ENCODE data around the gene GPHN. TPM values are rescaled to one million over a fixed set of nuclear protein-coding genes. Genes with fewer than 3 reads are reported as not detected.

GPHN gene
- polyA plus RNA-seq (2012; ENCODE audit: insufficient read length, low read depth) = 1.3 TPM

DNA sequence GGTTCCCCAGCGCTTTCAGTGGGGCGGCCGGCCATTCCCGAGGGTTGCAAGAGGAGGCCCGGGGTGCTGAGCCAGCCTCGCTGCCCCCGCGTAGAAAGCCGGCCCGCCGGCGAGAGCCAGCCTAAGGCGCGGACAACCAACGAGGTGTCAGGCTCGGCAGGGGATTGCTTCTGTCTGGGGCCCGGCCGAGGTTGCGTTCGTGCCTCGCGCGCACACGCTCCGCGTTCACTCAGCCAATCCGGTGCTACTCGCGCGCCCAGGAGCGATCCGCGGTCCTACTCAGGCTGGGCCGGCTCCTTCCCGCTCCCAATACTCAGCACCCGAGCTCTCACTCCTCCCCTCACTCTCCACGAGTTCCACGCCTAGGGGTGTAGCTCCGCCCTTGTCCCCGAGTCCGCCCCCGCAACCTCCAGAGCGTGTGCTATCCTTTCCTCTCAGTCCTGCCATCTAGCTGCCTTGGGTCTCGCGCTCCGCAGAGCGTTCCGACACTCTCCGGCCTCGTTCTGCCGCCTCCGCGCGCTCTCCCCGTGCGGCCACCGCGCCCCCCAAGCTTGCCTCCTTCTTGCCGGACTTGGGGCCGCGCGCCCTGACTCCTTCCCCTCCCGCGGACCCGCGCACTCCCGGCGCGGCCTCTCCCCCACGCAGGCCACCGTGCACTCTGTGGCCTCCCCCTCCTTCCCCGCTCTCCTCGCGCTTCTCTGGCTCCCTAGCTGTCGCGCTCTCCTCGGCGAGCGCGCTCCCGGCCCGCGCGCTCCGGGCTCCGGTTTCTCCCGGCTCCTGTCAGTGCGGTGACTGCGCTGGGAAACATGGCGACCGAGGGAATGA lies at the start of gene GPHN:
Gene GPHN, plus strand, starts transcription at position 426 of the 825 bp plus-strand sequence.
- TF ChIP-seq SIN3A (IDR thresholded peaks at IDR 0.05; ENCODE audit: borderline replicate concordance, insufficient read depth, low read length) (no peak), FOXP2 (optimal IDR thresholded peaks at IDR 0.05; ENCODE audit: borderline replicate concordance, extremely low read depth, extremely low read length, insufficient read depth) (peak; percentile 60), TAF1 (IDR thresholded peaks at IDR 0.05; ENCODE audit: borderline replicate concordance, insufficient read depth, low read length) (peak; percentile 23; the same call in 1 of the 2 replicates), POLR2AphosphoS5 (IDR thresholded peaks at IDR 0.05; ENCODE audit: low read depth, low read length) (peak; percentile 63)
- TF ChIP-seq, protein P1, sequence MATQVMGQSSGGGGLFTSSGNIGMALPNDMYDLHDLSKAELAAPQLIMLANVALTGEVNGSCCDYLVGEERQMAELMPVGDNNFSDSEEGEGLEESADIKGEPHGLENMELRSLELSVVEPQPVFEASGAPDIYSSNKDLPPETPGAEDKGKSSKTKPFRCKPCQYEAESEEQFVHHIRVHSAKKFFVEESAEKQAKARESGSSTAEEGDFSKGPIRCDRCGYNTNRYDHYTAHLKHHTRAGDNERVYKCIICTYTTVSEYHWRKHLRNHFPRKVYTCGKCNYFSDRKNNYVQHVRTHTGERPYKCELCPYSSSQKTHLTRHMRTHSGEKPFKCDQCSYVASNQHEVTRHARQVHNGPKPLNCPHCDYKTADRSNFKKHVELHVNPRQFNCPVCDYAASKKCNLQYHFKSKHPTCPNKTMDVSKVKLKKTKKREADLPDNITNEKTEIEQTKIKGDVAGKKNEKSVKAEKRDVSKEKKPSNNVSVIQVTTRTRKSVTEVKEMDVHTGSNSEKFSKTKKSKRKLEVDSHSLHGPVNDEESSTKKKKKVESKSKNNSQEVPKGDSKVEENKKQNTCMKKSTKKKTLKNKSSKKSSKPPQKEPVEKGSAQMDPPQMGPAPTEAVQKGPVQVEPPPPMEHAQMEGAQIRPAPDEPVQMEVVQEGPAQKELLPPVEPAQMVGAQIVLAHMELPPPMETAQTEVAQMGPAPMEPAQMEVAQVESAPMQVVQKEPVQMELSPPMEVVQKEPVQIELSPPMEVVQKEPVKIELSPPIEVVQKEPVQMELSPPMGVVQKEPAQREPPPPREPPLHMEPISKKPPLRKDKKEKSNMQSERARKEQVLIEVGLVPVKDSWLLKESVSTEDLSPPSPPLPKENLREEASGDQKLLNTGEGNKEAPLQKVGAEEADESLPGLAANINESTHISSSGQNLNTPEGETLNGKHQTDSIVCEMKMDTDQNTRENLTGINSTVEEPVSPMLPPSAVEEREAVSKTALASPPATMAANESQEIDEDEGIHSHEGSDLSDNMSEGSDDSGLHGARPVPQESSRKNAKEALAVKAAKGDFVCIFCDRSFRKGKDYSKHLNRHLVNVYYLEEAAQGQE (IDR thresholded peaks at IDR 0.05; ENCODE audit: insufficient read depth in 1 of 2, low read depth in 2 of 2, low read length in 2 of 2) = no peak

DNA sequence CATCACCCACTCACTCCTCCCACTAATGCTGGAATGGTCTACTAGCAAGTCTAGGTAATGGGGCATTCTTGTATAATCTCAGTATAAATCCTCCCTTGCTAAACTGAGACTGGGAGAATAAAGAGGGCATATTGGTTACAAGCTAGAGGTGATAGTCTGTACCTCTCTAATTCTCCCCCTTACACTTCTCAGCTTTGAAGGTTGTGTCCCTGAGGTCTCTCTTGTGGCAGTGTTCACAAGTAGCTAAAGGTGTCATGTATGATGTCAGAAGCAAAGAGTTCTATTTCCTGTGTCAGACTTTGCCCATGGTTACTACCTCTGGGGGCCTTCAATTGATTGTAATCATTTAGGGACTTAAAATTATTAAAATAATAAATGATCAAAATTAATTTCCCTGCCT lies 48.3 kb upstream of the GPHN start:
- TF ChIP-seq, protein P1 (IDR thresholded peaks at IDR 0.05; ENCODE audit: insufficient read depth in 1 of 2, low read depth in 2 of 2, low read length in 2 of 2) = no peak
- TF ChIP-seq TAF1 (IDR thresholded peaks at IDR 0.05; ENCODE audit: borderline replicate concordance, insufficient read depth, low read length) (no peak), FOXP2 (optimal IDR thresholded peaks at IDR 0.05; ENCODE audit: borderline replicate concordance, extremely low read depth, extremely low read length, insufficient read depth) (no peak), SIN3A (IDR thresholded peaks at IDR 0.05; ENCODE audit: borderline replicate concordance, insufficient read depth, low read length) (no peak), POLR2AphosphoS5 (IDR thresholded peaks at IDR 0.05; ENCODE audit: low read depth, low read length) (no peak)

DNA sequence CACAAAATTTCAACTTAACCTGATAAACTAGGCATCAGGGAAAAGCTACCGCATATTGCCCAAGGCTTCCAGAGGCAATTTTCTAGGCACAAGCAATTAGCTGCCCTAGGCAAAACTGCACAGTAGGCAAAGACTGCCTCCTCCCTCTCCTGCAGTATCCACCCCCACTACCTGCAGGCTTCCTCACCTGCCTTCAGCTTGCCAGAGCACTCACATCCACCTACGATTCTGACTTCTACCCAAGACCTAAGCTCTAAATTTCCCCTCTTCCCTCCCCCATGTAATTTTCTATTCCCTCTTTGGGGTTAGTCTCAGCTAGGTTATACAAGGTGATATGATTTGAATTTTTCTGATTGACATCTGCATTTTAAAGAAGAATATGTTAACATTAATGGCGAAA lies 43.7 kb upstream of the GPHN start:
- TF ChIP-seq, protein P1 (IDR thresholded peaks at IDR 0.05; ENCODE audit: insufficient read depth in 1 of 2, low read depth in 2 of 2, low read length in 2 of 2) = no peak
- TF ChIP-seq FOXP2 (optimal IDR thresholded peaks at IDR 0.05; ENCODE audit: borderline replicate concordance, extremely low read depth, extremely low read length, insufficient read depth) (no peak), TAF1 (IDR thresholded peaks at IDR 0.05; ENCODE audit: borderline replicate concordance, insufficient read depth, low read length) (no peak), POLR2AphosphoS5 (IDR thresholded peaks at IDR 0.05; ENCODE audit: low read depth, low read length) (no peak), SIN3A (IDR thresholded peaks at IDR 0.05; ENCODE audit: borderline replicate concordance, insufficient read depth, low read length) (no peak)

DNA sequence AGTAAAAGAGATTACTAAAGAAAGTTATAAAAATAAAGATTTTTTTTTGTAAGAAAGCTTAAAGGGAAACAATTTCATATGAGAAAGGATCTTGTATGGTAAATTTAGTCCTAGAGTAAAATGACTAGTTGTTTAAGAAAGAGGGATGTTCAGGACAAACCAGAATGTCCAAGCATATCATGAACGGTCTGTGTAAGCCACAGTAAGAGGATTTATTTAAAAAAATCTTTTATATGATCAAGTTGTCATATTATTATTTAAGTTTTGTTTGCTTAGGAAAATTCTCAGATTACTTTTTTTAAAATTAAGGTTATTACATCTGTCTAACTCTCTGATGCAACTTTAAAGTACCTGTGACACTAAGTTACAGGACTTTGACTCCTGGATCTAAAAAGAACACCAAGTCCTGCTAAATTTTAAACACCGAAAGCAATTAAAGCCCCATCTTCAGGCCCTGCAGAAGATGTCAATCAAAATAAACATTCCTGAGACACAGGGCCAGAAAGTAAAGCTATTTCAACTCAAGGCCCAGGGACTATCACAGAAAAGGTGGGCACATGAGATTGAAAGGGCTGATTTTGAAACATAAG lies 39.1 kb upstream of the GPHN start:
- TF ChIP-seq SIN3A (IDR thresholded peaks at IDR 0.05; ENCODE audit: borderline replicate concordance, insufficient read depth, low read length) (no peak), POLR2AphosphoS5 (IDR thresholded peaks at IDR 0.05; ENCODE audit: low read depth, low read length) (no peak), TAF1 (IDR thresholded peaks at IDR 0.05; ENCODE audit: borderline replicate concordance, insufficient read depth, low read length) (no peak), FOXP2 (optimal IDR thresholded peaks at IDR 0.05; ENCODE audit: borderline replicate concordance, extremely low read depth, extremely low read length, insufficient read depth) (no peak)
- TF ChIP-seq, protein P1 (IDR thresholded peaks at IDR 0.05; ENCODE audit: insufficient read depth in 1 of 2, low read depth in 2 of 2, low read length in 2 of 2) = no peak

All from PFSK-1 (cell line).